HEK293 (cell line): Measurements from ENCODE around the gene ZNF219.
A peak's percentile ranks its signal among the peaks of the same experiment; 100 is the strongest.

Experiments
- CTCF ChIA-PET: fragments of 350-600 bp; formaldehyde crosslinking; extraction: SDS; loops from one replicate; lab custom pipeline; 2021; ENCODE audit warnings: antibody characterized with exemption; lab: Yijun Ruan, JAX
- POLR2A ChIA-PET: fragments of 300-600 bp; formaldehyde crosslinking; extraction: SDS; loops from one replicate; lab custom pipeline; 2020; ENCODE audit warnings: antibody characterized with exemption, inconsistent platforms; lab: Yijun Ruan, JAX
- H3K27ac ChIP-seq: fragments of 200-500 bp; sonication (Bioruptor generic); 2 replicates; pipeline ENCODE4 v1.5.1; 2014; ENCODE audit warnings: low read depth, low read length, control low read depth, inconsistent platforms; ENCODE audit errors: extremely low read depth
- H3K36me3 ChIP-seq, 2 experiments: fragments of 200-500 bp in 1 of 2; sonication (Bioruptor generic) in 1 of 2; 1 replicate in 1 of 2; 2 replicates in 1 of 2; pipeline ENCODE4 v1.5.1; 2014 to 2017; ENCODE audit warnings: inconsistent platforms in 2 of 2, low read length in 2 of 2; ENCODE audit not compliant: control insufficient read depth in 2 of 2, insufficient read depth in 1 of 2
- H3K4me1 ChIP-seq: fragments of 200-500 bp; sonication (Bioruptor generic); 2 replicates; pipeline ENCODE4 v1.5.1; 2014; ENCODE audit warnings: mild to moderate bottlenecking, low read length, inconsistent platforms; ENCODE audit not compliant: control insufficient read depth, insufficient read depth
- H3K4me3 ChIP-seq: 2 replicates; pipeline ENCODE4 v1.5.1; 2011; ENCODE audit warnings: low read depth, mild to moderate bottlenecking, control low read depth, low read length, moderate library complexity
- H3K9me3 ChIP-seq: fragments of 200-500 bp; sonication (Bioruptor generic); 2 replicates; pipeline ENCODE4 v1.5.1; 2014; ENCODE audit warnings: low read depth, low read length, inconsistent platforms; ENCODE audit not compliant: control insufficient read depth, insufficient read depth
- BCL11A ChIP-seq: fragments of 450-650 bp; formaldehyde crosslinking; IDR thresholded peaks from 2 replicates; pipeline ENCODE4 v1.5.1; 2016; ENCODE audit warnings: low read depth, missing biosample characterization, missing genetic modification characterization
- EGR2 ChIP-seq: fragments of 450-650 bp; formaldehyde crosslinking; IDR thresholded peaks from 2 replicates; pipeline ENCODE4 v1.5.1; 2016; ENCODE audit warnings: low read depth, missing biosample characterization, missing genetic modification characterization
- FEZF1 ChIP-seq: fragments of 450-650 bp; formaldehyde crosslinking; IDR thresholded peaks from 2 replicates; pipeline ENCODE4 v1.5.1; 2016; ENCODE audit warnings: missing biosample characterization, missing genetic modification characterization
- GLIS1 ChIP-seq: fragments of 450-650 bp; formaldehyde crosslinking; IDR thresholded peaks from 2 replicates; pipeline ENCODE4 v1.5.1; 2016; ENCODE audit warnings: missing biosample characterization, missing genetic modification characterization
- IKZF3 ChIP-seq: fragments of 450-650 bp; IDR thresholded peaks from 2 replicates; pipeline ENCODE4 v1.5.0; 2018; ENCODE audit warnings: missing biosample characterization, mild to moderate bottlenecking, missing genetic modification characterization, moderate library complexity
- OSR2 ChIP-seq: fragments of 450-650 bp; formaldehyde crosslinking; IDR thresholded peaks from 2 replicates; pipeline ENCODE4 v1.5.1; 2016; ENCODE audit warnings: missing biosample characterization, missing genetic modification characterization
- WT1 ChIP-seq: fragments of 450-650 bp; formaldehyde crosslinking; IDR thresholded peaks from 2 replicates; pipeline ENCODE4 v1.5.1; 2016; ENCODE audit warnings: missing biosample characterization, missing genetic modification characterization
- ZBTB1 ChIP-seq: fragments of 450-650 bp; formaldehyde crosslinking; IDR thresholded peaks from 2 replicates; pipeline ENCODE4 v1.5.1; 2016; ENCODE audit warnings: missing biosample characterization, missing genetic modification characterization
- ZBTB17 ChIP-seq: fragments of 450-650 bp; formaldehyde crosslinking; IDR thresholded peaks from 2 replicates; pipeline ENCODE4 v1.5.1; 2016; ENCODE audit warnings: missing biosample characterization, missing genetic modification characterization
- ZBTB48 ChIP-seq: fragments of 450-650 bp; formaldehyde crosslinking; IDR thresholded peaks from 2 replicates; pipeline ENCODE4 v1.5.1; 2016; ENCODE audit warnings: missing biosample characterization, missing genetic modification characterization
- ZFHX2 ChIP-seq: fragments of 450-650 bp; formaldehyde crosslinking; conservative IDR thresholded peaks from 2 replicates; pipeline ENCODE4 v1.5.1; 2016; ENCODE audit warnings: missing biosample characterization, missing genetic modification characterization
- ZNF114 ChIP-seq: fragments of 450-650 bp; formaldehyde crosslinking; IDR thresholded peaks from 2 replicates; pipeline ENCODE4 v1.5.0; 2017; ENCODE audit warnings: missing biosample characterization, missing genetic modification characterization
- ZNF211 ChIP-seq: fragments of 450-650 bp; formaldehyde crosslinking; IDR thresholded peaks from 2 replicates; pipeline ENCODE4 v1.5.1; 2016; ENCODE audit warnings: low read depth, missing biosample characterization, missing genetic modification characterization
- ZNF266 ChIP-seq: fragments of 450-650 bp; formaldehyde crosslinking; IDR thresholded peaks from 2 replicates; pipeline ENCODE4 v1.5.1; 2016; ENCODE audit warnings: missing biosample characterization, missing genetic modification characterization, low read depth
- ZNF404 ChIP-seq: fragments of 450-650 bp; formaldehyde crosslinking; IDR thresholded peaks from 2 replicates; pipeline ENCODE4 v1.5.1; 2017; ENCODE audit warnings: missing biosample characterization, missing genetic modification characterization
- ZNF610 ChIP-seq: fragments of 450-650 bp; formaldehyde crosslinking; IDR thresholded peaks from 2 replicates; pipeline ENCODE4 v1.5.1; 2016; ENCODE audit warnings: missing biosample characterization, missing genetic modification characterization, borderline replicate concordance
- ZNF623 ChIP-seq: fragments of 450-650 bp; formaldehyde crosslinking; IDR thresholded peaks from 2 replicates; pipeline ENCODE4 v1.5.1; 2016; ENCODE audit warnings: missing biosample characterization, missing genetic modification characterization
- ZNF624 ChIP-seq: fragments of 450-650 bp; formaldehyde crosslinking; IDR thresholded peaks from 2 replicates; pipeline ENCODE4 v1.5.1; 2017; ENCODE audit warnings: missing biosample characterization, missing genetic modification characterization
- ZNF626 ChIP-seq: fragments of 450-650 bp; sonication (Bioruptor Pico); formaldehyde crosslinking; IDR thresholded peaks from 2 replicates; pipeline ENCODE4 v1.5.1; 2018; ENCODE audit warnings: missing biosample characterization, missing genetic modification characterization, inconsistent platforms
- ZNF830 ChIP-seq: fragments of 450-650 bp; IDR thresholded peaks from 2 replicates; pipeline ENCODE4 v1.5.0; 2018; ENCODE audit warnings: missing biosample characterization, missing genetic modification characterization, low read depth, mild to moderate bottlenecking, moderate library complexity
- ZXDB ChIP-seq: fragments of 450-650 bp; formaldehyde crosslinking; IDR thresholded peaks from 2 replicates; pipeline ENCODE4 v1.5.1; 2016; ENCODE audit warnings: missing biosample characterization, missing genetic modification characterization
- TF ChIP-seq, protein P1 (sequence below): fragments of 450-650 bp; formaldehyde crosslinking; IDR thresholded peaks from 2 replicates; pipeline ENCODE4 v1.5.1; 2017; ENCODE audit warnings: missing biosample characterization, missing genetic modification characterization
- TF ChIP-seq, protein P2 (sequence below): fragments of 450-650 bp; formaldehyde crosslinking; IDR thresholded peaks from 2 replicates; pipeline ENCODE4 v1.5.1; 2016; ENCODE audit warnings: missing biosample characterization, missing genetic modification characterization
- TF ChIP-seq, protein P3 (sequence below): fragments of 450-650 bp; formaldehyde crosslinking; IDR thresholded peaks from 2 replicates; pipeline ENCODE4 v1.5.1; 2017; ENCODE audit warnings: missing biosample characterization, mild to moderate bottlenecking, missing genetic modification characterization, moderate library complexity
- TF ChIP-seq, protein P4 (sequence below): fragments of 450-650 bp; formaldehyde crosslinking; IDR thresholded peaks from 2 replicates; pipeline ENCODE4 v1.5.1; 2016; ENCODE audit warnings: missing biosample characterization, missing genetic modification characterization

Gene ZNF219

DNA sequence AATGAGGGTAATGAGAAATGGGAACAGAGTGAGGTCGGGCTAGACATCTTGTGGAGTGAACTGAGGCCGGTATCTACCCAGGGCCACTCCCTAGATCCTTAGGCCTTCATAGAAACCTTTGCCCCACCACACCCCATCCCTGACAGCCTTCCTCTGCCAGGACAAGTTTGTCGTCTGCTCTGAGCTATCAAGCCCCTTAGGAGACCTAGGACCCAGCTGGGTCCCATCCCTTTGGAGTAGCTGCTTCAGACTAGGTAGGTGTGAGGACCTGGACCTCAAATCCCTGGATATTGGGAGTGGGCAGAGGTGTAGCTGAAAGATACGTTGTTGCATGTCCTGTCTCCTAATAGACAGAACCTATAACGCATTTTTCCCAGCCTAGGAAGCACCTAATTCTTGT, 2.5 kb upstream of the ZNF219 start, which contains the start of gene TMEM253:
Gene TMEM253, plus strand, starts transcription at position 136 of the 400 bp plus-strand sequence. CDS start 278 bp downstream, outside the sequence.
- TF ChIP-seq ZBTB1 (tag by site-specific recombination) = no peak
- no peak for TF ChIP-seq ZNF610 (tag by site-specific recombination)
- no peak for TF ChIP-seq BCL11A (tag by site-specific recombination)
- no peak for TF ChIP-seq ZNF623 (tag by site-specific recombination)
- no peak for TF ChIP-seq ZNF626 (tag by site-specific recombination)
- no peak for TF ChIP-seq FEZF1 (tag by site-specific recombination)
- TF ChIP-seq ZNF211 (tag by site-specific recombination) = no peak
- no peak for TF ChIP-seq GLIS1
- no peak for TF ChIP-seq OSR2 (tag by site-specific recombination)
- Histone ChIP-seq H3K36me3 (no peaks in the 10 kb centered on the region), H3K4me1 (peaks cover 18% of the 10 kb centered on the region), H3K27ac (no peak within 1 kb of the TSS), H3K9me3 (no peaks in the 10 kb centered on the region), H3K4me3 (no peak within 1 kb of the TSS)
- ChIA-PET POLR2A (interaction anchor here (1.3 kb wide), 1 partner anchor 9 kb away, joined by 4 read pairs; no protein-coding TSS in a partner anchor), CTCF (interaction anchor here (0.6 to 10.4 kb wide), 6 partner anchors 7 to 92 kb away, joined by 3 to 175 read pairs (median 6); partner anchors contain the start of gene ARHGEF40)

DNA sequence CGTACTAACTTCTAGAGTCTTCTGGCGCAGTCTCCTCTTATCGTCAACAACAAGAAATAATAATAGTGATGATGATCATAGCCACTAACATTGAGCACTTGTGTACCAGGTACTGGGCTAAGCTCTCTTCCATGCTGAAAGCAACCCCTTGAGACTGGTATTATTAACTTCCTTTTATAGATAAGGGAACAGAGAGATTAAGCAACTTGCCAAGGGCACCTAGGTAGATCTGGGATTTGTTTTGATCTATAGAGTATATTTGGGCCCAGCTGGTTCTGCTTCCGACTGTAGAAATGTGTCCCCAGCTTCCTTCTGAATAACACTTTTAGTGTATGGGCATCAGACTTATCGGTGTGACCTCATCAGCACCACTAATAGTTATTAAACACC, 1.1 kb upstream of the ZNF219 start:
- peaks cover 16% of the 10 kb centered on the region for H3K4me1 ChIP-seq
- CTCF ChIA-PET = interaction anchor here (0.5 to 10.4 kb wide), 8 partner anchors 9 to 412 kb away, joined by 3 to 131 read pairs (median 4); partner anchors contain the start of genes METTL3 and RNASE8

DNA sequence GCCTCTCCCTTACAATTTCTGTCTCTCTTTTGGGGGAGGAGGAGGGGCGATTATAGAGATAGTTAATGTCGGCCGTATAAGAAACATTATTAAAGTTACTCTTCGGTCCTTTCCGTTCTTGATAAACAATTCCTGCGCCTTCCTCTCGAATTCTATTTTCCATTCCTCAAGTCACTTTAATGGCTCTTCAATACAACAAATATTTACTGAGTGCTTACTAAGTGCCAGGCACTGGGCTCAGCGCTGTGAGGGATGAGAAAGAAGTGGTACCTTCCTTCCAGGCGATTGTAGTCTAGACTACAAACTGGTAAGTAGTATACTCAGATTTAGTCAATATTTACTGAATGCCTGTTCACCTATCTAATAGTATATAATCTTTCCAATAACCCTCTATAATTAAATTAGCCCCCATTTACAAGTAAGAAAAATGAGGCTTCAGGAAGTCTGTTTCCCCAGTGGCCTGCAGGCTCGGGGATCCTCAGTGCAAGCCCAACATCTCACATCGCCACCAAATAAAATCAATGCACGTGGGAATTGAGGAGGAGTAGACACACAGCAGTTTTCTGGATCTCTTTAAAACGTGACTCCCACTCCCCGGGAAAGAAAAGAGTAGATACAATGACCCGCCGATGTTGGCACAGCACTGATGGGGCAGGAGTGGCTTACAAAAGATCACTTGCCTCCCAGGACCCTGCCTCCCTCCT, 589 bp upstream of the ZNF219 start:
- ChIA-PET POLR2A (interaction anchor here (0.9 to 2.9 kb wide), 3 partner anchors 10 to 28 kb away, joined by 4 to 18 read pairs (median 4); partner anchors contain the start of gene ARHGEF40), CTCF (interaction anchor here (0.5 to 10.4 kb wide), 6 partner anchors 9 to 412 kb away, joined by 3 to 131 read pairs (median 4); partner anchors contain the start of genes METTL3 and RNASE8)
- Histone ChIP-seq H3K36me3 (no peaks in the 10 kb centered on the region), H3K4me1 (peaks cover 19% of the 10 kb centered on the region), H3K9me3 (no peaks in the 10 kb centered on the region), H3K4me3 (peak overlapping the region; percentile 56), H3K27ac (peak overlapping the region; percentile 51; the same call in 1 of the 2 replicates)
- TF ChIP-seq ZNF624 (tag by site-specific recombination) (no peak), IKZF3 (tag by site-specific recombination) (no peak), ZNF114 (tag by site-specific recombination) (no peak), ZXDB (tag by site-specific recombination) (0 out of 2 replicates have a peak, but pooled peaks have one; percentile 28), ZBTB48 (tag by site-specific recombination) (no peak), EGR2 (tag by site-specific recombination) (peak; percentile 60; the same call in 1 of the 2 replicates), ZFHX2 (tag by site-specific recombination) (peak; percentile 50), ZNF830 (tag by site-specific recombination) (no peak), ZBTB17 (tag by site-specific recombination) (0 out of 2 replicates have a peak, but pooled peaks have one; percentile 19)
- TF ChIP-seq, protein P1, sequence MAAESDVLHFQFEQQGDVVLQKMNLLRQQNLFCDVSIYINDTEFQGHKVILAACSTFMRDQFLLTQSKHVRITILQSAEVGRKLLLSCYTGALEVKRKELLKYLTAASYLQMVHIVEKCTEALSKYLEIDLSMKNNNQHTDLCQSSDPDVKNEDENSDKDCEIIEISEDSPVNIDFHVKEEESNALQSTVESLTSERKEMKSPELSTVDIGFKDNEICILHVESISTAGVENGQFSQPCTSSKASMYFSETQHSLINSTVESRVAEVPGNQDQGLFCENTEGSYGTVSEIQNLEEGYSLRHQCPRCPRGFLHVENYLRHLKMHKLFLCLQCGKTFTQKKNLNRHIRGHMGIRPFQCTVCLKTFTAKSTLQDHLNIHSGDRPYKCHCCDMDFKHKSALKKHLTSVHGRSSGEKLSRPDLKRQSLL = no peak
- TF ChIP-seq, protein P2, sequence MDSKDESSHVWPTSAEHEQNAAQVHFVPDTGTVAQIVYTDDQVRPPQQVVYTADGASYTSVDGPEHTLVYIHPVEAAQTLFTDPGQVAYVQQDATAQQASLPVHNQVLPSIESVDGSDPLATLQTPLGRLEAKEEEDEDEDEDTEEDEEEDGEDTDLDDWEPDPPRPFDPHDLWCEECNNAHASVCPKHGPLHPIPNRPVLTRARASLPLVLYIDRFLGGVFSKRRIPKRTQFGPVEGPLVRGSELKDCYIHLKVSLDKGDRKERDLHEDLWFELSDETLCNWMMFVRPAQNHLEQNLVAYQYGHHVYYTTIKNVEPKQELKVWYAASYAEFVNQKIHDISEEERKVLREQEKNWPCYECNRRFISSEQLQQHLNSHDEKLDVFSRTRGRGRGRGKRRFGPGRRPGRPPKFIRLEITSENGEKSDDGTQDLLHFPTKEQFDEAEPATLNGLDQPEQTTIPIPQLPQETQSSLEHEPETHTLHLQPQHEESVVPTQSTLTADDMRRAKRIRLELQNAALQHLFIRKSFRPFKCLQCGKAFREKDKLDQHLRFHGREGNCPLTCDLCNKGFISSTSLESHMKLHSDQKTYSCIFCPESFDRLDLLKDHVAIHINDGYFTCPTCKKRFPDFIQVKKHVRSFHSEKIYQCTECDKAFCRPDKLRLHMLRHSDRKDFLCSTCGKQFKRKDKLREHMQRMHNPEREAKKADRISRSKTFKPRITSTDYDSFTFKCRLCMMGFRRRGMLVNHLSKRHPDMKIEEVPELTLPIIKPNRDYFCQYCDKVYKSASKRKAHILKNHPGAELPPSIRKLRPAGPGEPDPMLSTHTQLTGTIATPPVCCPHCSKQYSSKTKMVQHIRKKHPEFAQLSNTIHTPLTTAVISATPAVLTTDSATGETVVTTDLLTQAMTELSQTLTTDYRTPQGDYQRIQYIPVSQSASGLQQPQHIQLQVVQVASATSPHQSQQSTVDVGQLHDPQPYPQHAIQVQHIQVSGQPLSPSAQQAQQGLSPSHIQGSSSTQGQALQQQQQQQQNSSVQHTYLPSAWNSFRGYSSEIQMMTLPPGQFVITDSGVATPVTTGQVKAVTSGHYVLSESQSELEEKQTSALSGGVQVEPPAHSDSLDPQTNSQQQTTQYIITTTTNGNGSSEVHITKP (tag by site-specific recombination) = peak; percentile 82
- TF ChIP-seq, protein P3, sequence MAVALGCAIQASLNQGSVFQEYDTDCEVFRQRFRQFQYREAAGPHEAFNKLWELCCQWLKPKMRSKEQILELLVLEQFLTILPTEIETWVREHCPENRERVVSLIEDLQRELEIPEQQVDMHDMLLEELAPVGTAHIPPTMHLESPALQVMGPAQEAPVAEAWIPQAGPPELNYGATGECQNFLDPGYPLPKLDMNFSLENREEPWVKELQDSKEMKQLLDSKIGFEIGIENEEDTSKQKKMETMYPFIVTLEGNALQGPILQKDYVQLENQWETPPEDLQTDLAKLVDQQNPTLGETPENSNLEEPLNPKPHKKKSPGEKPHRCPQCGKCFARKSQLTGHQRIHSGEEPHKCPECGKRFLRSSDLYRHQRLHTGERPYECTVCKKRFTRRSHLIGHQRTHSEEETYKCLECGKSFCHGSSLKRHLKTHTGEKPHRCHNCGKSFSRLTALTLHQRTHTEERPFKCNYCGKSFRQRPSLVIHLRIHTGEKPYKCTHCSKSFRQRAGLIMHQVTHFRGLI = peak; percentile 63; the same call in 1 of the 2 replicates
- TF ChIP-seq, protein P4, sequence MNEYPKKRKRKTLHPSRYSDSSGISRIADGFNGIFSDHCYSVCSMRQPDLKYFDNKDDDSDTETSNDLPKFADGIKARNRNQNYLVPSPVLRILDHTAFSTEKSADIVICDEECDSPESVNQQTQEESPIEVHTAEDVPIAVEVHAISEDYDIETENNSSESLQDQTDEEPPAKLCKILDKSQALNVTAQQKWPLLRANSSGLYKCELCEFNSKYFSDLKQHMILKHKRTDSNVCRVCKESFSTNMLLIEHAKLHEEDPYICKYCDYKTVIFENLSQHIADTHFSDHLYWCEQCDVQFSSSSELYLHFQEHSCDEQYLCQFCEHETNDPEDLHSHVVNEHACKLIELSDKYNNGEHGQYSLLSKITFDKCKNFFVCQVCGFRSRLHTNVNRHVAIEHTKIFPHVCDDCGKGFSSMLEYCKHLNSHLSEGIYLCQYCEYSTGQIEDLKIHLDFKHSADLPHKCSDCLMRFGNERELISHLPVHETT (tag by site-specific recombination) = no peak

More for the DNA sequence above, 1.1 kb upstream of the ZNF219 start:
- POLR2A ChIA-PET = no interaction called here
- Histone ChIP-seq H3K9me3 (no peaks in the 10 kb centered on the region), H3K4me3 (peak overlapping the region; percentile 56; the same call in 1 of the 2 replicates), H3K36me3 (no peaks in the 10 kb centered on the region), H3K27ac (peak overlapping the region; percentile 51; the same call in 1 of the 2 replicates)
- no peak for TF ChIP-seq WT1 (tag by site-specific recombination)
- no peak for TF ChIP-seq ZNF266 (tag by site-specific recombination)
- TF ChIP-seq ZNF404 (tag by site-specific recombination) = no peak
- TF ChIP-seq, all 188 proteins: peak for 0
